Caki2 (cell line): ENCODE measurements around the gene ZNF823. TPM values are rescaled to one million over a fixed set of nuclear protein-coding genes. Genes with fewer than 3 reads are reported as not detected.
"Not testable (repeated sequence)": the region's sequence is repeated elsewhere in the genome, so short reads cannot be mapped to it uniquely, and the experiment has no call there.

Experiments used
- DNase-seq: peaks from one replicate; pipeline ENCODE4 v3.0.0-alpha.2; 2015; ENCODE audit warnings: low read depth
- in situ Hi-C: cut with HindIII; loops from 2 replicates; pipeline ENCODE4 v1.10.0; 2016; ENCODE audit warnings: low sequenced_read_pairs, low pct_unique_long_range_greater_than_20kb, mixed read lengths
- total RNA-seq: library from RNA; depleted of rRNA; stranded (reverse); fragments of >200 nt; shearing (Covaris generic); gene quantifications from 2 replicates; pipeline ENCODE4 v1.2.3, GENCODE V29; 2014; ENCODE audit warnings: low replicate concordance; rRNA removed

Gene ZNF823
- total RNA-seq: 6.7 and 17.6 TPM in 2 replicates

GRCh38 chr19:11738746-11739620 is at the start of gene ZNF823:
Gene ZNF823, minus strand, starts transcription at chr19:11738946. Its CDS starts 127 bp downstream, at chr19:11738819.
- in situ Hi-C loops: no loop called here
- DNase-seq: peak; percentile 100

GRCh38 chr19:11787536-11787935 is 48.8 kb upstream of the ZNF823 start:
- in situ Hi-C loops: no loop called here
- DNase-seq: no peak

GRCh38 chr19:11784356-11784755 is 45.6 kb upstream of the ZNF823 start:
- no peak for DNase-seq
- in situ Hi-C loops: no loop called here

DNA sequence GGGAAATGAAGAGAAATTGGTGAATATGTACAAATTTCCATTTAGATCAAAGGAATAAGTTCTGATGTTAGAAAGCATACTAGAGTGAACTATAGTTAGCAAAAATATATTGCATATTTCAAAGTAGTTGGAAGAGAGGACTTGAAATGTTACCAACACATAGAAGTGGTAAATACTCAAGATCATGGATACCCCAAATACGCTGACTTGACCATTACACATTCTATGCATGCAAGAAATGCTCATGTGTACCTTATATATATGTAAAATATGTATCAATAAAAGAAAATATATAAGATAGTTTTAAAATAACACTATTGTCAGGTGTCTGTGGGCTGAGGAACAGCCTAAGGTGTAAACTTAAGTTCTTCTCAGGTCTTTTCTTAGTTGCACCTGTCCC is 45.0 kb upstream of the ZNF823 start:
- DNase-seq: no peak
- in situ Hi-C loops: no loop called here

- DNase-seq: no peak
- in situ Hi-C loops: no loop called here
These were observed 42.7 kb upstream of the ZNF823 start for GRCh38 chr19:11781295-11782057.

GRCh38 chr19:11780431-11781020 is 41.8 kb upstream of the ZNF823 start:
- in situ Hi-C loops: no loop called here
- no peak for DNase-seq

GRCh38 chr19:11776669-11777068 is 37.9 kb upstream of the ZNF823 start:
- DNase-seq, in situ Hi-C loops: not testable (repeated sequence)

GRCh38 chr19:11771520-11771919 is 32.8 kb upstream of the ZNF823 start:
- DNase-seq, in situ Hi-C loops: not testable (repeated sequence)

GRCh38 chr19:11769995-11770394 is 31.2 kb upstream of the ZNF823 start:
- no peak for DNase-seq
- in situ Hi-C loops: no loop called here

DNA sequence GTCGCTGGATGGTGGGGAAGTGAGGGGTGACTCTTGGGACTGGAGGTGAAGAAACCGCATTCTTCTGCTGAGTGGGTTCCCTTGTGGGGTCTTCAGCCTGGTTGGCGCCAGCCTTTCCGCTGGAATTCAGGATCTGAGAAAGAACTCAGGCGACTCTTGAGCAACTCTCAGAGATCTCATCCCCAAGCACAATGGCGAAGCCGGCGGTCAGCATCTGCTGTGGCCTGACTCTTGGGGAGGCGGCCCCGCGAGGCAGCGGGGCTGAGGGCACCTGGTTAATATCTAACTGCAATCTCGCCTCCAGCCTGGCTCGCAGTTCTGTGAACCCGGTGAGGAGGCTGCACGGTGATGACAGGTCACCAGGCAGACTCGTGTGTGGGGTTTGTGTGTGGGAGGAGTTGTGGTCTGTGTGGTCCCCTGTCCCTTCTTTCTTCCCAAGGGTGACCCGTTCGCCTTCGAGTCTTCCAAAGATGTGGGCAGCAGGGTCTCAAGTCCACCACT is 28.9 kb upstream of the ZNF823 start:
- DNase-seq: peak; percentile 73
- in situ Hi-C loops: no loop called here

GRCh38 chr19:11766597-11767591 is 28.1 kb upstream of the ZNF823 start, which contains the start of gene ZNF441:
Gene ZNF441, plus strand, starts transcription at chr19:11767000. Its CDS starts 194 bp downstream, at chr19:11767194.
- in situ Hi-C loops: no loop called here
- peak; percentile 99 for DNase-seq

GRCh38 chr19:11763611-11764010 is 24.9 kb upstream of the ZNF823 start:
- DNase-seq: no peak
- in situ Hi-C loops: no loop called here

DNA sequence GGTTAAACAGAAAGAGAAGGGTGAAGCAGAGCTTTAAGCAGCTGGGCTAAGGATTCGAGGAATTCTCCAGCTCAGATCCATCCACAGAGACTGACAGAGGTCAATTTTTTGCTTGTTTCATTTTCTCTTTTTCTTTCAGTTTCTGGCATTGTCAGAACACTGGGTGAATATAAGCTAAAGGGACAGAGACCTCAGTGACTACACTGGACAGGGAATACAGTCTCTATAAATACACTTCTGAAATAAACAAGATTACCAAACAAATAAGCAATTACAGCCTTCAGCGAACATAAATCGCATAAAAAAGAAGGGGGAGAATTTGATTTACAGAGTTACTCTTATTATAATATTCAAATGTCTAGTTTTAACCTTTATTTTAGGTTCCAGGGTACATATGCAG is 24.4 kb upstream of the ZNF823 start:
- in situ Hi-C loops: no loop called here
- DNase-seq: no peak

DNA sequence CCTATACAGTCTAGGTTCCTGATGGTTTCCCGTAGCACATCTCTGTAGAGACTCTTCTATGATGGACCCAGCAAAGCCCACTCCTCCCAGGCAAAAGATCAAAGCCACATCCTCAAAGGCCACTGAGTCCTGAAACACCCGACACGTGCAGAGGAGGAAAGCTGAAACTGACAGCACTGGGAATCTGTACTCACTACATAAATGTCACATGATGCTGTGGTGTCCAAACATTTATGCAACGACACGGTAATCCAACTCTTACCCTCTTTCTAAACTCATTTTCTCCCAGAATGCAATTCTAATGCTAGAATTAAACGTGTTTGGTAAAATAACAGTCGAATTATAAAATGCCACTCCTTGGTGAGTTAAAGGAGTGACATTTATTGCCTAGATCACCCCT is 21.1 kb upstream of the ZNF823 start:
- in situ Hi-C loops: no loop called here
- no peak for DNase-seq

GRCh38 chr19:11756965-11757364 is 18.2 kb upstream of the ZNF823 start:
- in situ Hi-C loops: no loop called here
- no peak for DNase-seq

- in situ Hi-C loops: no loop called here
- DNase-seq: no peak
These were observed 15.9 kb upstream of the ZNF823 start for GRCh38 chr19:11754663-11755062.

DNA sequence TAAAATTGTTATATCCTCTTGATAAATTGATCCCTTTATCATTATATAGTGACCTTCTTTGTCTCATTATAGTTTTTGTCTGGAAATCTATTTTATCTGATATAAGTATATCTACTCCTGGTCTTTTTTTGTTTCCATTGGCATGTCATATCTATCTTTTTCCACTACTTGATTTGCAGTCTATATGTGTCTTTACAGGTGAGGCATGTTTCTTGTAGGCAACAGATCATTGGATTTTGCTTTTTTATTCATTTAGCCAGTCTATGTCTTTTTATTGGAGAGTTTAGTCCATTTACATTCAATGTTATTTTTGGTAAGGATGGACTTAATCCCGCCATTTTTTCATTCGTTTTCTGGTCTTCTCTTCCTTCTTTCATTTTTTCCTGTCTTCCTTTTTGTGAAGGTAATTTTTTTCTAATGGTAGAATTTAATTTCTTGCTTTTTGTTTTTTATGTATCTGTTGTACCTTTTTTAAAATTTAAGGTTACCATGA is 13.5 kb upstream of the ZNF823 start:
- no peak for DNase-seq
- in situ Hi-C loops: no loop called here
